Hematopoietic multipotent progenitor cell treated with erythropoietin and hydrocortisone succinate and interleukin-3 and kit ligand, for 15 days (in vitro differentiated cells): ENCODE measurements around the gene PSD2.
A peak's percentile ranks its signal among the peaks of the same experiment; 100 is the strongest.

Experiments
- DNase-seq: peaks from one replicate; pipeline ENCODE4 v3.0.0-alpha.2; 2015; ENCODE audit warnings: low spot score

The PSD2 gene

GRCh38 chr5:139837711-139838380 is 42.2 kb downstream of the PSD2 start:
- no peak for DNase-seq

- DNase-seq = no peak
Measured at GRCh38 chr5:139838381-139839197, 43.0 kb downstream of the PSD2 start.

DNA sequence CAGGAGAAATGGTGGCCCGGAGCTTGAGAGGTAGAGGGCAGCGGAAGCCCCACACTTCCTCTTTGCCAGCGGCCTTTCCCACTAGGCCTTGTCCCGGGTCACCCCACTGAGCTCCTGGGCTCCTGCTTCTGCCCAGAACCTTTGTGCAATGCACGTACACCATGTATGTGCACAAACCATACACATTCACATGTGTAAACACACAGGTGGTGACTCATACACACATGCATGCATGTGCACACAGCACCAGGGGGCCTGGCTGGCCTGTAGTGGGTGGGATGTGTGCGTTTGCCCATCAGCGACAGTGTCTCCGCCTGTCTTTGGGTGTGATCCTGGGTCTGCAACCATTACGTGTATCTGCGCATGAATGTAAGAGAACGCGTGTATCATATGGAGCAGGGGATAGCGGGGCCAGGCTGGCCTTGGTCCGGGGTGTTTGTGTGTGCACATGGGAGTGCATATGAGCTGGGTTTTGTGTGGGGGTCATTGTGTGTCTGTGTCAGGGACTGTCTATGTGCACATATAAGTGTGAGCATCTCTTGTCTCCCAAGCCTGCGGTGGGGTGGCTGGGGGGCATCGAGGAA is 43.7 kb downstream of the PSD2 start:
- no peak for DNase-seq

DNA sequence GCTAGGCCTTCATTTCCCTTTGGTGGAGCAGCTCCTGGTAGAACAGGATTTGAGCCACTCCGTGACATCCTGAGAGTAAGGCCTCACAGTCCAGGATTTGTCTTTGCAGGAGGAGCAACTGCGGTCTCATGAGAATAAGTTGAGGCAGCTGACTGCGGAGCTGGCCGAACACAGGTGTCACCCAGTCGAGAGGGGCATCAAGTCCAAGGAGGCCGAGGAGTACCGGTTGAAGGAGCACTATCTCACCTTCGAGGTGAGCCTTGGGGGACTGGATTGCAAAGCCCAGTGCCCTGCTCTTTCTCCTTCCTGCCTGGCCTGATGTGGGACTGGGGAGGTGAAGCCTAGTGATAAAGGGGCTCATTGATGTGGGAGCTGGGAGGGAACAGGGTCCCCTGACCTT is 44.3 kb downstream of the PSD2 start:
- no peak for DNase-seq

- DNase-seq = no peak
Measured at GRCh38 chr5:139841549-139841948, 45.9 kb downstream of the PSD2 start.

DNA sequence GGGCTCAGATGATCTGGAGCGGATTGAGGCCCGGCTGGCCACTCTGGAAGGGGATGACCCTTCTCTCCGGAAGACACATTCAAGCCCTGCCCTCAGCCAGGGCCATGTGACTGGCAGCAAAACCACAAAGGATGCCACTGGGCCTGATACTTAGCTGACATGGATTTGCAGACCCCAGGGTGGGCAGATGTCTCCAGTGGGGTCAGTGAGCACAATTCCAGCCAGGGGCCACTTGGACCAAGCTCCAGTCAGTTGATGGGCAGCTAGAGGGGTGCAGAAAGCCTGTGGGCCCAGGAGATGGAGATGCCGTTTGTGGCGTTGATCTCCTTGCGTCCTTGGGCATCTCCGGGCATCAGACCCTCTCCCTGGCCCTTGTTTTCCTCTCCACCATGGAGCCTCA is 46.7 kb downstream of the PSD2 start:
- no peak for DNase-seq

DNA sequence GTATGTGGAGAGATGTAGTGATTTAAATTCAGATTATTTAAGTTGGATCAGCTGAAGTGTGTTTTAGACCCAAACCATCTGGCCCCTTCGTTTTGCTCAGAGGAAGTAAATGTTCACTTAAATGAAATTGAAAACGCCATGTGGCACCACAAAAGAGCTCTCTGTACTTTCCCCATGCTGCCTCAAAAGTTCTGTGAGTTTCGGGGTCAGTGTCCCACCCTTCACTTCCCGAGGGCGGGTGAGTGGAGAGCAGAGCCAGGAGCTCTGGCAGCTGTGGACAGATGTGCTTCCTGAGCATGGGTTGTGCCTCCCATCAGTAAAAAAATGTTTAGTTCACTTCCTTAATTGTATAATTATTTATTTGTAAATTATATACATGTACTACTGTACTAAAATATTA is 48.4 kb downstream of the PSD2 start:
- no peak for DNase-seq

GRCh38 chr5:139844472-139845145 is 49.0 kb downstream of the PSD2 start:
- DNase-seq = peak; percentile 41

DNA sequence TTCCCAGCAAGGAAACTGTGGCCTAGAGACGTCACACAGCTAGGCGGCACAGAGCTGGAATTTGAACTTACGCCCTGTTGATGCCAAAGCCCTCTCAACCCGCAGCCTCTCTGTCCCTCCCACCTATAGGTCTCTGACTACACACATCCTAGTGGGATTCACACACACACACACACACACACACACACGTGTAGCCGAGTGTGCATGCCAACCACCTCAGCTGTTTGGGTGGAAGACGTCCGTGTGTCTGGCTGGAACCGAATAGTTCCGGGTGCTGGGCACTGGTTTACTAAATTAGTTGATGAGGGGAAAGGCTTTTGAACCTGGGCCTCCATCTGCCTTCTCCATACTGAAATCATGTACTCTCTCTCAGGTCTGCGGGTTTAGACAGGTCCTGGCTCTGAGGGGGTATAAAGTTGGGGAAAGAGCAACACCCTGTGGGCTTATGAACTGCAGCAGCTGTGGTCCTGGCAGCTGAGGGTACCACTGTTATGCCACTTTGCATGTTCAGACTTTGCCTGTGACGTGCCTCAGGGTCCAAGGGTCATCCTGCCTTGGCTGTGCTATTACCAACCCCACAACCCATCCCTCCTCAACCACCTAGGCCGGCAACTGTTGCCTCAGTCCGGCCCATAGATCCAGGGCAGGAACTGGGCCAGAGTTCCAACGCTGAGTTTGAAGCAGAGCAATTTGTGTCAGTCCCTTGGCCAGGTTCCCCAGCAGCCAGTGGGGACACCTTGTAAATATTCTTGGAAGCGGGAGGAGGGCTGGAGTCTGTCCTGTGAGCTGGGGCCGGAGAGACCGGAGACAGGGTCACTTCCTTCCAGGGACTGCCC is 50.5 kb downstream of the PSD2 start:
- no peak for DNase-seq

DNA sequence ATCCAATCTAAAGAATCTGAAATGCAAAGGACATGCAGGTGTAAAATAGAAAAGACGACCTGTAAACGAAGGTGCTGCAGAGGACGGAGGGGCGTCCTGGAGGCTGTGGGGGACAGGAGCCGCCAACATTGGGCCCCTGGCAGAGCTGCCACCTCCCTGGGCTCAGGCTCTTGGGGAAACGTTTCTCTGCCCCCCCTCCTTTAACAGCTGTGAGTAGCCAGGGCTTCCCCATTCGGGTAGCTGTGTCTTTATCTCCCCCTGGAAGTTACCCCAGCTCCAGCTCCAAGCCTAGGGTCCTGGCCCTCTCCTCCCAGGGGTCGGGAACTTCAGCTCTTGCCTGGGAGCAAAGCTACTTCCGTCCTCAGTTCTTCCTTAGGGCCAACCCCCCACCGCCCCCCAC is 51.5 kb downstream of the PSD2 start:
- no peak for DNase-seq

DNA sequence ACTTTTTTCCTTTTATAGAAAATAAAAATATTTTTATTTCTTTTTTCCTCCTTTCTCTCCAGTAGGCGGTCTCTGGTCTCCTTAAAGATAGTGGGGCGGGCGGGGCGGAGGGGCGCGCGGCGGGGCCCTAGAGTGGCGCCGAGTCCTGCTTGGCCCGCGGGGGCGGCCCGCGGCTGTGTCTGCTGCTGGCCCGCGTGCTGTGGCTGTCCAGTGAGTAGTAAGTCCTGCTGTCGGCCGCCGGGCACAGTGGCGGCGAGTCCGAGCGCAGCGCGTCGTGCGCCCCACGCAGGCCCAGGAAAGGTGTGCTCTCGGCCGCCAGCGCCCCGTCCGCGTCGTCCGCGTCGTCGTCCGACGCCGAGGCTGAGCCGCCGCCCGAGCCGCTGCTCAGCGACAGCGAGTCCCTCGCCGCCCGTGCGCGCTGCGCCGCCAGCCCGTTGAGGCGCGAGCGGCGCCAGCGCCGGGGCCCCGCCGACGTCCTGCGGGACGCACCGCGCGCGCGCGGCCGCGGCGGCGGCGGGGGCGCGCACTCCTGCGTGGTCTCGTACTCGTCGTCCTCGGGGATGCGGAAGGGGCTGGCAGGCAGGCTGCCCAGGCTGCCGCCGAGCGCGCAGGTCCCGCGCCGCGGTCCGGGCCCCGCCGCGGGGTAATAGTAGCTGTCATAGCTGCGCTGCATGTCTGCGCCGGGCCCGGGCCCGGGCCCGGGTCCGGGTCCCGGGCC is 52.3 kb downstream of the PSD2 start:
- no peak for DNase-seq

GRCh38 chr5:139848508-139849100 is 53.0 kb downstream of the PSD2 start:
- DNase-seq = no peak

GRCh38 chr5:139849501-139849900 is 53.9 kb downstream of the PSD2 start:
- DNase-seq = no peak

DNA sequence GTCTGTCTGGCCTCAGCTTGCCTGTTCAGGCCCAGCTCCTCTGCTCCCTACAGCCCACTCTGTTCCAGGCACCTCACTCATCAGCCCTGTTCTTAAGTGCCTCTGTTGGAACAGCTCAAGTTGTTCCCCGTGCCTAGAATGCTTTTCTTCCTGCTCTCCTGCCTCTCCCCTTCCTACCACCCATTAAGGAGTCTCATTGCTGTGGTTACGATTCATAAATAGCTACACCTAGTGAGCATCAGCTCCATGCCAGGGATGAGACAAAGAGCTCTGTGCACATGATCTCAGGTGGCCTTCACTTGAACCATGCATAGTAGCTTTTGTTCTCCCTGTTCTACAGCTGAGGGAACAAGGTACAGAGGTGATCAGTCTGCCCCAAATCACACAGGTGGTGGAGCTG is 54.3 kb downstream of the PSD2 start:
- DNase-seq = no peak

DNA sequence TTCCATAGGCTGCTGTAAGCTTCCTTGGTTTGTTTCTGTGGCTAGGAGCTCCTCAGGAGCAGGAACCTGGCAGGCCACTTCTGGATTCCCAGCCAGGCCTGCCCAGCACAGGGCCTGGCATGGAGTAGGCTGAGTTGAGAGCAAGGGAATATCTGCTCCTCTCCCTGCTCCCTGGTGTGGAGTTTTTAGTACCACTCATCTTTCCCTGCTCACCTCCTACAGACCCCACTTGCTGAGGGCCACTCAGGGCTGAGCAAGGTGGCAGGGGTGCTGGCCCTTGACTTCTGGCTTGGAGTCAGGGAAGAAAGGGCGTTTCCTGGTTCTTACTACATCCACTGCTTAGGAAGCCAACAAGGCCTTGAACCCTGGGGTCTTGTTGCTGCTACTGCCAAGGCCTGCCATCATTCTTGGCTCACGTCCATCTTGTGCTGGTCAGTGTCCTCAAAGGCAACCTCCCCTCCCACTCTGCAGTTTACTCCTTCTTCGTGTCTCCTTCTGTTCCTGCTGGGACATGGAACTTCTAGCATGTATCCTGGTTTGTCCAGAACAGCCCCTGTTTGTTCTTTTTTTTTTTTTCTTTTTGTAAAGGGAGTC is 54.9 kb downstream of the PSD2 start:
- DNase-seq = no peak

GRCh38 chr5:139851558-139851957 is 56.0 kb downstream of the PSD2 start:
- DNase-seq = no peak

GRCh38 chr5:139852696-139853095 is 57.1 kb downstream of the PSD2 start:
- no peak for DNase-seq

GRCh38 chr5:139854029-139854605 is 58.5 kb downstream of the PSD2 start:
- DNase-seq = no peak

DNA sequence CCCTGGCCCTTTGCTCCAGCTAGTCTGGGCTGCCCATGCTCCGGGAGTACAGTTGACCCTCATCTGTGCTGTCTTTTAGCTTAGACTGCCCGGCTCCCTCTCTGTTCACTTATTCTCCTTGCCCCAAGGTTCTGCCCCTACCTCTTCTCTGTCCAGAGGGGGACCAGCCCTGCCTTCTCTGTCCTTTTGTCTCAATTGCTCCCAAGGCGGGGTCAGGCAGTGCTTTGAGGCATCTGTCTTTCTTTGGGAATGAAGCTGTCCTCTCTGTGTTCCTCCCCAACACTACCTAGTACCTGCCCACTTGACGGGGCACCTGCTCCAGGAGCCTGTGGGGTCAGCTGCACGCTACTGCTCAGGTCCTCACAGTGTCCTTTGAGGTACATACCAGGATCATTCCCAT is 59.3 kb downstream of the PSD2 start:
- DNase-seq = no peak

DNA sequence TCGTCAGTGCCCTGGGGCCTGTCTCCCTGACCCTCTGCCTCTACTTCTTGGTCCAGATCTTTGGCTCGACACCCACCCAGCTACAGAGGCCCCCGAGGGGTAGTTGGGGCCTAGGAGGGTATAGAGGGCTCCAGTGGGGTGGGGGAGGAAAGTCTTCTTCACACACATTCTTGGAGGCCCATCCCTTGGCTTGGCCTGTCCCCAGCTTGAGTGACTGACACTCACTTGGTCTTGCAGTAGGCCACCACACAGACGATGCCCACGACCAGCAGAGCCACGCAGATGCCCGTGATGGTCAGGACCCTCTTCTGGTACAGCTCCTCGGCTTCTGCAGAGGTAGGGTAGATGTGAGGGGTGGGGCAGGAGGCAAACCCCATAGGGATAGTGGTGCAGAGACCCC is 59.8 kb downstream of the PSD2 start:
- no peak for DNase-seq
